ENCODE measurements around the gene MINAR2. TPM values are rescaled to one million over a fixed set of nuclear protein-coding genes. Genes with fewer than 3 reads are reported as not detected.

Gene MINAR2, protein sequence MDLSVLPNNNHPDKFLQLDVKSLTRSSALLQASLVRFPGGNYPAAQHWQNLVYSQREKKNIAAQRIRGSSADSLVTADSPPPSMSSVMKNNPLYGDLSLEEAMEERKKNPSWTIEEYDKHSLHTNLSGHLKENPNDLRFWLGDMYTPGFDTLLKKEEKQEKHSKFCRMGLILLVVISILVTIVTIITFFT
- total RNA-seq = not detected in 2 replicates

DNA sequence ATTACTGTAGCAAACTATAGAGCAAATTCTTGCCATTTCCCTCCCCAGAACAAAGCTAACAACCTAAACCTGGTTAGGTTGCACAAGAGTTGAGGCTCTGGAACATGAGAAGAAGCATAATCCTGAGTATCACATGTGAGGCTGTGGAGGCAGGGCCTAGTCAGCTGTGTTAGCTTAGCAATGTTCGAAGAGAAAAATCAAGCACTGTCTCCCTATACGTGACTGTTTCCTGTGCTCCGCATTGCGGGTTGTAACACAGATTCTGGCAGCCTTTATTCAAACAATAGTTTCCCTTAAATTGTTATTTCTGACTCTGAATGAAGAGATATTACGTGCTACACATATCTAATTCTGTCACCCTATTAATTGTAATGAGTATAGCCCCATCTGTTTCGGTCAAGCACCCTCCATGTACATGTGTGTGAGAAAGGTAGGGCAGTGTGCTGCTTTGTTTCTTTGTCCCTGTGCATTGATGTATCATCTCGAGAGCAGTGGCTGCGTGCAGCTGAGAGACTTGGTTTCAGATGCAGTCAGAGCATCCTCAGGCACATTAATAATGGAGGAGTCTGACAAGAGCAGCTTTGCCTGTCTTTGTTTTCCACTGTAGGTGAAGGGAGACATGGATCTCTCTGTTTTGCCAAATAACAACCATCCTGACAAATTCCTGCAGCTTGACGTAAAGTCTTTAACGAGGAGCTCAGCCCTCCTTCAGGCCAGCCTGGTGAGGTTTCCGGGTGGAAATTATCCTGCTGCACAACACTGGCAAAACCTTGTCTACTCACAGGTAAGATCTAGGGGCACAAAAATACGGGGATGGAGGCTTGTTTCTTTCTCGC, at the start of gene MINAR2:
TSS of gene MINAR2 (plus strand) at position 523 of the 836 bp plus-strand sequence. CDS start at position 620, 97 bp downstream.

Other genes with a start within 250 kb of the MINAR2 start
- gene CHSY3, start 156.4 kb downstream of the MINAR2 start, total RNA-seq = 1.3 and 2.5 TPM in 2 replicates